HepG2 (cell line): ENCODE results near the gene FAM53B. TPM values are rescaled to one million over a fixed set of nuclear protein-coding genes. Genes with fewer than 3 reads are reported as not detected.

Source experiments
- ATAC-seq: fragments of 200-7000 bp; cut with Tn5 transposase; 3 replicates; pipeline ENCODE4 v1.9.1; 2020; ENCODE audit warnings: mild to moderate bottlenecking, moderate library complexity
- BruUV-seq: library from RNA; stranded (reverse); fragments of 400-500 nt; replicated peaks from 2 replicates; lab custom pipeline; 2021; lab: Mats Ljungman, UMichigan
- CTCF ChIA-PET: fragments of 300-600 bp; formaldehyde crosslinking; extraction: SDS; loops from one replicate; lab custom pipeline; 2021; ENCODE audit warnings: low total read pairs, inconsistent platforms, low intra/inter-chr PET ratio; lab: Yijun Ruan, JAX
- POLR2A ChIA-PET: fragments of 350-600 bp; sonication (Branson Sonifier 250); formaldehyde crosslinking; loops from one replicate; lab custom pipeline; 2020; ENCODE audit warnings: antibody characterized with exemption, inconsistent platforms; lab: Yijun Ruan, JAX
- DNase-seq: peaks from one replicate; pipeline ENCODE4 v3.0.0-alpha.2; 2015; ENCODE audit warnings: low spot score
- FAIRE-seq: peaks from 3 replicates; lab custom pipeline; 2011; peaks lifted over from hg19 to GRCh38; lab: Jason Lieb, UNC
- H2AFZ ChIP-seq: one replicate; pipeline ENCODE4 v1.6.1; 2011; ENCODE audit warnings: low read length, inconsistent platforms
- H3K27ac ChIP-seq: fragments of 300-600 bp; 3 replicates; pipeline ENCODE4 v1.8.0; 2011; ENCODE audit warnings: mixed run types, mild to moderate bottlenecking, mixed read lengths, low read length, inconsistent platforms; ENCODE audit not compliant: insufficient read depth; ENCODE audit errors: extremely low read length
- H3K27me3 ChIP-seq, 2 experiments: fragments of 200-600 bp in 1 of 2; 2 replicates in 1 of 2; 3 replicates in 1 of 2; pipeline versions ENCODE4 v1.6.0 to v1.8.0; 2011; ENCODE audit warnings: low read length in 2 of 2, mild to moderate bottlenecking in 2 of 2, moderate library complexity in 2 of 2, inconsistent platforms in 1 of 2; ENCODE audit not compliant: insufficient read depth in 2 of 2, control insufficient read depth in 1 of 2
- H3K36me3 ChIP-seq, 2 experiments: fragments of 200-600 bp in 1 of 2; replicated peaks in 1 of 2; 2 replicates in 1 of 2; 3 replicates in 1 of 2; pipeline versions ENCODE4 v1.5.1 to v1.8.0; 2011; ENCODE audit warnings: low read length in 2 of 2, inconsistent platforms in 1 of 2; ENCODE audit not compliant: insufficient read depth in 2 of 2, control insufficient read depth in 1 of 2
- H3K4me1 ChIP-seq: 2 replicates; pipeline ENCODE4 v1.5.1; 2012; ENCODE audit warnings: low read length, inconsistent platforms; ENCODE audit not compliant: insufficient read depth
- H3K4me2 ChIP-seq: 2 replicates; pipeline ENCODE4 v1.6.0; 2011; ENCODE audit warnings: low read depth, low read length, inconsistent platforms
- H3K4me3 ChIP-seq, 3 experiments: fragments of 200-600 bp in 1 of 3; sonication (generic), shearing (Covaris generic) in 1 of 3; replicated peaks in 1 of 3; 2 replicates each; pipeline ENCODE4 v1.5.1; 2011 to 2016; ENCODE audit warnings: low read length in 3 of 3, inconsistent platforms in 2 of 3, low read depth in 2 of 3, mild to moderate bottlenecking in 2 of 3, control low read depth in 1 of 3, mixed read lengths in 1 of 3; ENCODE audit not compliant: insufficient read depth in 1 of 3
- H3K79me2 ChIP-seq: one replicate; pipeline ENCODE4 v1.6.1; 2011; ENCODE audit warnings: low read length, inconsistent platforms; ENCODE audit not compliant: insufficient read depth
- H3K9ac ChIP-seq: 2 replicates; pipeline ENCODE4 v1.6.0; 2011; ENCODE audit warnings: mild to moderate bottlenecking, low read depth, low read length, inconsistent platforms; ENCODE audit not compliant: insufficient read depth
- H3K9me3 ChIP-seq: 2 replicates; pipeline ENCODE4 v1.5.1; 2012; ENCODE audit warnings: mild to moderate bottlenecking, low read length
- H4K20me1 ChIP-seq: 2 replicates; pipeline ENCODE4 v1.6.0; 2011; ENCODE audit warnings: inconsistent platforms, mild to moderate bottlenecking, low read length, moderate library complexity; ENCODE audit not compliant: insufficient read depth
- AHDC1 ChIP-seq: sonication (generic); formaldehyde crosslinking; IDR thresholded peaks from 2 replicates; pipeline ENCODE4 v1.5.1; 2020; ENCODE audit warnings: mild to moderate bottlenecking, missing genetic modification reagents, borderline replicate concordance
- ASH2L ChIP-seq: fragments of 300-600, 200-600 bp; sonication (generic); IDR thresholded peaks from 2 replicates; pipeline ENCODE4 v1.7.0; 2017; ENCODE audit warnings: low read depth, mild to moderate bottlenecking, moderate library complexity, mixed read lengths, low read length; ENCODE audit not compliant: insufficient read length
- HMGXB4 ChIP-seq, 2 experiments: sonication (generic) in 1 of 2; formaldehyde crosslinking in 1 of 2; IDR thresholded peaks; 2 replicates each; pipeline versions ENCODE4 v1.4.0 to v1.6.1; 2018 to 2020; ENCODE audit warnings: missing genetic modification reagents in 2 of 2, borderline replicate concordance in 1 of 2, low read depth in 1 of 2, mild to moderate bottlenecking in 1 of 2, missing biosample characterization in 1 of 2
- MED1 ChIP-seq: sonication (generic); formaldehyde crosslinking; IDR thresholded peaks from 2 replicates; pipeline ENCODE4 v1.4.0; 2020; ENCODE audit warnings: missing genetic modification reagents
- NR1H2 ChIP-seq: sonication (generic); formaldehyde crosslinking; IDR thresholded peaks from 2 replicates; pipeline ENCODE4 v1.8.1; 2022; ENCODE audit warnings: low read depth, missing genetic modification reagents, borderline replicate concordance
- PCBP2 ChIP-seq: fragments of 200-400 bp; formaldehyde crosslinking; optimal IDR thresholded peaks from 2 replicates; pipeline ENCODE3; 2018; ENCODE audit warnings: low read length, low read depth; ENCODE audit not compliant: poor library complexity, severe bottlenecking
- SP2 ChIP-seq: sonication (generic); formaldehyde crosslinking; IDR thresholded peaks from 2 replicates; pipeline ENCODE4 v1.5.1; 2020; ENCODE audit warnings: mild to moderate bottlenecking, missing genetic modification reagents
- TAF1 ChIP-seq: sonication (generic); formaldehyde crosslinking; IDR thresholded peaks from 2 replicates; pipeline ENCODE4 v1.4.0; 2020; ENCODE audit warnings: missing genetic modification reagents
- TERF1 ChIP-seq: sonication (generic); formaldehyde crosslinking; IDR thresholded peaks from 2 replicates; pipeline ENCODE4 v1.8.0; 2022; ENCODE audit warnings: mild to moderate bottlenecking, missing genetic modification reagents, moderate library complexity
- ZNF382 ChIP-seq: sonication (generic); formaldehyde crosslinking; IDR thresholded peaks from 2 replicates; pipeline ENCODE4 v1.5.0; 2020; ENCODE audit warnings: missing genetic modification reagents, mild to moderate bottlenecking, borderline replicate concordance
- ZNF383 ChIP-seq: sonication (generic); formaldehyde crosslinking; IDR thresholded peaks from 2 replicates; pipeline ENCODE4 v1.4.0; 2020; ENCODE audit warnings: missing genetic modification reagents, mild to moderate bottlenecking, borderline replicate concordance
- WGBS: methylation state at CpG from one replicate; pipeline ENCODE4 v1.1.6; 2017; ENCODE audit warnings: low lambda C conversion rate; 5-methylcytosine and 5-hydroxymethylcytosine counted together
- in situ Hi-C: cut with HindIII; loops from 2 replicates; pipeline ENCODE4 v1.10.0; 2017; ENCODE audit warnings: low pct_unique_long_range_greater_than_20kb; ENCODE audit not compliant: extremely low pct_ligation_motif_present
- intact Hi-C: fragments of 100-400 bp; cut with micrococcal nuclease; formaldehyde crosslinking; loops from one replicate; pipeline ENCODE4 v1.10.0; 2022; ENCODE audit not compliant: unreplicated experiment
- polyA plus RNA-seq, 8 experiments: library from polyadenylated mRNA; depleted of rRNA in 3 of 8; stranded (reverse) in 7 of 8; unstranded in 1 of 8; fragments of >200 nt; fragmentation: Illumina TruSeq in 4 of 8; extraction: Trizol in 4 of 8; gene quantifications; 2 replicates each; pipeline versions ENCODE4 v1.2.1 to v1.2.3, GENCODE V29; 2011 to 2016; ENCODE audit warnings: low read depth in 4 of 8, missing spikeins in 1 of 8, mixed read lengths in 1 of 8; ENCODE audit not compliant: insufficient read depth in 1 of 8
- total RNA-seq, 5 experiments: library from RNA; depleted of rRNA; stranded (reverse); fragments of >200 nt; fragmentation: Illumina TruSeq; extraction: Trizol; gene quantifications; 2 replicates each; pipeline ENCODE4 v1.2.3, GENCODE V29; 2016; ENCODE audit warnings: low read depth in 1 of 5

The FAM53B gene
- total and polyA plus RNA-seq, 2 of the 13 experiments (the other 11 are each of a cell fraction or from before 2014, with no cell fraction given) = 6.4 to 19.3 TPM

- H3K9me3 ChIP-seq = no peaks in the 10 kb centered on the region
- intact Hi-C loops (no loop called here), in situ Hi-C loops (no loop called here)
- H3K27ac ChIP-seq = no peak overlapping the region
- CTCF ChIA-PET = no interaction called here
- POLR2A ChIA-PET = no interaction called here
- ATAC-seq (no peak), FAIRE-seq (no peak), DNase-seq (no peak)
- H3K27me3 ChIP-seq = no peaks in the 10 kb centered on the region
- no peak overlapping the region for H2AFZ ChIP-seq
- no TSS peak for BruUV-seq
- WGBS = 100% methylated on average over 1 of the region's 1 CpG
- no peak for TF ChIP-seq ZNF382 (CRISPR knock-in tag)
- TF ChIP-seq SP2 (CRISPR knock-in tag) = no peak
- no peak for TF ChIP-seq ASH2L
- no peak for TF ChIP-seq NR1H2 (CRISPR knock-in tag)
- TF ChIP-seq ZNF383 = no peak
- TF ChIP-seq AHDC1 (CRISPR knock-in tag) = no peak
- no peak for TF ChIP-seq MED1
- no peak for TF ChIP-seq PCBP2
- no peak for TF ChIP-seq TERF1 (CRISPR knock-in tag)
- no peak for TF ChIP-seq TAF1 (CRISPR knock-in tag)
- no peak for TF ChIP-seq HMGXB4 (CRISPR knock-in tag; IDR thresholded peaks at IDR 0.05; ENCODE audit: borderline replicate concordance in 1 of 2, low read depth in 1 of 2)
- H3K36me3 ChIP-seq = peaks cover 2 to 5% of the 10 kb centered on the region in 2 experiments; a peak in 3 of 5 replicates
- no peak overlapping the region for H3K4me2 ChIP-seq
- no peaks in the 10 kb centered on the region for H4K20me1 ChIP-seq
- peaks cover 14% of the 10 kb centered on the region for H3K4me1 ChIP-seq
- no peak overlapping the region for H3K4me3 ChIP-seq
- peaks cover under 1% of the 10 kb centered on the region for H3K79me2 ChIP-seq
- H3K9ac ChIP-seq = no peak overlapping the region
Observed at GRCh38 chr10:124747745-124748144, 3.6 kb upstream of the FAM53B start.
